HepG2 (cell line): ENCODE measurements around the gene FGFR3. TPM values are rescaled to one million over a fixed set of nuclear protein-coding genes. Genes with fewer than 3 reads are reported as not detected.

Experiments used
- AFF4 ChIP-seq: sonication (generic); formaldehyde crosslinking; IDR thresholded peaks from 2 replicates; pipeline ENCODE4 v1.4.0; 2020; ENCODE audit warnings: missing genetic modification reagents
- FOXK2 ChIP-seq: fragments of 450-650 bp; IDR thresholded peaks from 2 replicates; pipeline ENCODE4 v1.6.1; 2016
- FOXO1 ChIP-seq: sonication (generic); formaldehyde crosslinking; IDR thresholded peaks from 2 replicates; pipeline ENCODE4 v1.4.0; 2020; ENCODE audit warnings: missing genetic modification reagents
- GATA4 ChIP-seq: sonication (generic); IDR thresholded peaks from 2 replicates; pipeline ENCODE4 v1.6.1; 2016; ENCODE audit warnings: antibody characterized with exemption, low read depth, borderline replicate concordance
- HDAC6 ChIP-seq: fragments of 200-600 bp; sonication (generic); IDR thresholded peaks from 2 replicates; pipeline ENCODE4 v1.7.0; 2017; ENCODE audit warnings: mild to moderate bottlenecking, antibody characterized with exemption, low read length, low read depth
- KLF6 ChIP-seq: IDR thresholded peaks from 2 replicates; pipeline ENCODE4 v1.8.0; 2016; ENCODE audit warnings: missing biosample characterization, missing genetic modification reagents
- MZF1 ChIP-seq: sonication (generic); formaldehyde crosslinking; IDR thresholded peaks from 2 replicates; pipeline ENCODE4 v1.8.1; 2023; ENCODE audit warnings: mild to moderate bottlenecking, missing genetic modification reagents, borderline replicate concordance
- PRDM4 ChIP-seq: sonication (generic); formaldehyde crosslinking; IDR thresholded peaks from 2 replicates; pipeline ENCODE4 v1.9.0; 2021; ENCODE audit warnings: missing genetic modification reagents, borderline replicate concordance
- RBM39 ChIP-seq: fragments of 200-400 bp; formaldehyde crosslinking; IDR thresholded peaks from one replicate; pipeline ENCODE4 v1.6.1; 2018; ENCODE audit warnings: antibody characterized with exemption, mild to moderate bottlenecking, low read depth, low read length; ENCODE audit not compliant: poor library complexity, severe bottlenecking
- RERE ChIP-seq: IDR thresholded peaks from 2 replicates; pipeline ENCODE4 v1.6.1; 2016; ENCODE audit warnings: low read depth, missing genetic modification reagents, missing compliant biosample characterization
- SETDB1 ChIP-seq: sonication (generic); formaldehyde crosslinking; IDR thresholded peaks from 2 replicates; pipeline ENCODE4 v1.5.1; 2020; ENCODE audit warnings: missing genetic modification reagents, mild to moderate bottlenecking, borderline replicate concordance
- TEAD3 ChIP-seq: optimal IDR thresholded peaks from 2 replicates; pipeline ENCODE3; 2016; ENCODE audit warnings: borderline replicate concordance
- ZNF264 ChIP-seq: sonication (generic); formaldehyde crosslinking; IDR thresholded peaks from 2 replicates; pipeline ENCODE4 v1.4.0; 2020; ENCODE audit warnings: missing genetic modification reagents
- ZNF335 ChIP-seq: sonication (generic); formaldehyde crosslinking; IDR thresholded peaks from 2 replicates; pipeline ENCODE4 v1.4.0; 2020; ENCODE audit warnings: missing genetic modification reagents
- ZNF460 ChIP-seq: sonication (generic); formaldehyde crosslinking; IDR thresholded peaks from 2 replicates; pipeline ENCODE4 v1.5.1; 2020; ENCODE audit warnings: missing genetic modification reagents, mild to moderate bottlenecking, borderline replicate concordance
- ZNF501 ChIP-seq: sonication (generic); formaldehyde crosslinking; IDR thresholded peaks from 2 replicates; pipeline ENCODE4 v1.5.1; 2020; ENCODE audit warnings: mild to moderate bottlenecking, moderate library complexity, missing genetic modification reagents
- ZNF652 ChIP-seq: IDR thresholded peaks from 2 replicates; pipeline ENCODE4 v1.6.1; 2016; ENCODE audit warnings: low read depth, borderline replicate concordance
- ZNF841 ChIP-seq: sonication (generic); formaldehyde crosslinking; IDR thresholded peaks from 2 replicates; pipeline ENCODE4 v1.8.1; 2023; ENCODE audit warnings: missing genetic modification reagents, borderline replicate concordance
- polyA plus RNA-seq, 8 experiments: library from polyadenylated mRNA; depleted of rRNA in 3 of 8; stranded (reverse) in 7 of 8; unstranded in 1 of 8; fragments of >200 nt; fragmentation: Illumina TruSeq in 4 of 8; extraction: Trizol in 4 of 8; gene quantifications; 2 replicates each; pipeline versions ENCODE4 v1.2.1 to v1.2.3, GENCODE V29; 2011 to 2016; ENCODE audit warnings: low read depth in 4 of 8, missing spikeins in 1 of 8, mixed read lengths in 1 of 8; ENCODE audit not compliant: insufficient read depth in 1 of 8
- total RNA-seq, 5 experiments: library from RNA; depleted of rRNA; stranded (reverse); fragments of >200 nt; fragmentation: Illumina TruSeq; extraction: Trizol; gene quantifications; 2 replicates each; pipeline ENCODE4 v1.2.3, GENCODE V29; 2016; ENCODE audit warnings: low read depth in 1 of 5

Gene FGFR3
- total and polyA plus RNA-seq, 2 of the 13 experiments (the other 11 are each of a cell fraction or from before 2014, with no cell fraction given): 103 to 109 TPM

- TF ChIP-seq ZNF501 (CRISPR knock-in tag) (peak; percentile 17), ZNF841 (no peak), GATA4 (no peak), SETDB1 (CRISPR knock-in tag) (no peak), AFF4 (CRISPR knock-in tag) (no peak), FOXO1 (CRISPR knock-in tag) (peak; percentile 95), KLF6 (CRISPR knock-in tag) (0 out of 2 replicates have a peak, but pooled peaks have one; percentile 44), ZNF335 (CRISPR knock-in tag) (peak; percentile 79), TEAD3 (CRISPR knock-in tag) (no peak), ZNF264 (CRISPR knock-in tag) (no peak), RERE (CRISPR knock-in tag) (no peak), HDAC6 (no peak), MZF1 (CRISPR knock-in tag) (no peak), PRDM4 (CRISPR knock-in tag) (no peak), ZNF652 (CRISPR knock-in tag) (no peak), ZNF460 (CRISPR knock-in tag) (peak; percentile 42; the same call in 1 of the 2 replicates), FOXK2 (peak; percentile 81), RBM39 (no peak)
Measured at GRCh38 chr4:1746919-1747602, 46.0 kb upstream of the FGFR3 start (continued).
